K562 (cell line): ENCODE measurements around the gene TMCC2.

Experiments used
- CCAR2 ChIP-seq: fragments of 200-400 bp; formaldehyde crosslinking; IDR thresholded peaks from 2 replicates; pipeline ENCODE4 v1.6.1; 2017; ENCODE audit warnings: mild to moderate bottlenecking, low read depth, low read length
- POLR2A ChIP-seq: fragments of 450-650 bp; conservative IDR thresholded peaks from 2 replicates; pipeline ENCODE4 v1.6.1; 2016
- SAFB ChIP-seq: fragments of 200-400 bp; formaldehyde crosslinking; IDR thresholded peaks from 2 replicates; pipeline ENCODE4 v1.6.1; 2017; ENCODE audit warnings: low read depth, low read length, borderline replicate concordance
- SMAD1 ChIP-seq: fragments of 150-350 bp; IDR thresholded peaks from 2 replicates; pipeline ENCODE4 v1.6.1; 2014; ENCODE audit warnings: low read length, low read depth; ENCODE audit not compliant: partially characterized antibody
- ZNF197 ChIP-seq: fragments of 200-800 bp; sonication (Bioruptor generic); IDR thresholded peaks from 2 replicates; pipeline ENCODE4 v1.6.1; 2016; ENCODE audit warnings: low read depth, missing genetic modification characterization, missing compliant biosample characterization
- TF ChIP-seq, protein P1 (sequence below): sonication (generic); formaldehyde crosslinking; IDR thresholded peaks from 2 replicates; pipeline ENCODE4 v1.9.0; 2022; ENCODE audit warnings: mild to moderate bottlenecking, missing genetic modification reagents
- TF ChIP-seq, protein P2 (sequence below), 2 experiments: fragments of 450-650 bp; formaldehyde crosslinking in 1 of 2; IDR thresholded peaks; 2 replicates each; pipeline versions ENCODE4 v1.4.0 to v1.6.1; 2014 to 2020; ENCODE audit warnings: mild to moderate bottlenecking in 2 of 2, borderline replicate concordance in 1 of 2, low read depth in 1 of 2
- TF ChIP-seq, protein P3 (sequence below): sonication (generic); formaldehyde crosslinking; IDR thresholded peaks from 2 replicates; pipeline ENCODE4 v1.8.1; 2022; ENCODE audit warnings: missing genetic modification reagents

DNA sequence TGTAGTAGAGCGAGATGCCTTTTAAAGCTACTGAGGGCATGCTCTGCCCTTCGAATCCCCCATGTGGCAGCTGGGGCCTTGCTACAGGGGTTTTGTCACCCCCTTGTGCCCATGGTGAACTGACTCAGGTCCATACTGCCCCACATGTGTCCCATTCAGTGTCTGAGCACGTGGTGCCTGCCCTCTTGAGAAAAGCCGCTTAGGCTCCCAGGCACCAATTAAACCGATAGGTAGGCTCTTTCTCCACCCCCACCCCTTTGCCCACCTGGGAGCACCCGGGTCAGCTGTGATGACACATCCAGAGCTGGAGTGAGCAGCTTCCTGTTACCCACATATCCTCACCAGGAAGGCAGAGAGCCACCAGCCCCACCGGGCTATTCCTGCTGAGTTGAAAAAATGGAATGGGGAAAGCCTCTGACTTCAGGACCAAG, 30.5 kb downstream of the TMCC2 start:
- TF ChIP-seq POLR2A (no peak), CCAR2 (no peak), ZNF197 (no peak), SAFB (no peak), SMAD1 (no peak)
- TF ChIP-seq, protein P1, sequence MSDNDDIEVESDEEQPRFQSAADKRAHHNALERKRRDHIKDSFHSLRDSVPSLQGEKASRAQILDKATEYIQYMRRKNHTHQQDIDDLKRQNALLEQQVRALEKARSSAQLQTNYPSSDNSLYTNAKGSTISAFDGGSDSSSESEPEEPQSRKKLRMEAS: no peak
- TF ChIP-seq, protein P2, sequence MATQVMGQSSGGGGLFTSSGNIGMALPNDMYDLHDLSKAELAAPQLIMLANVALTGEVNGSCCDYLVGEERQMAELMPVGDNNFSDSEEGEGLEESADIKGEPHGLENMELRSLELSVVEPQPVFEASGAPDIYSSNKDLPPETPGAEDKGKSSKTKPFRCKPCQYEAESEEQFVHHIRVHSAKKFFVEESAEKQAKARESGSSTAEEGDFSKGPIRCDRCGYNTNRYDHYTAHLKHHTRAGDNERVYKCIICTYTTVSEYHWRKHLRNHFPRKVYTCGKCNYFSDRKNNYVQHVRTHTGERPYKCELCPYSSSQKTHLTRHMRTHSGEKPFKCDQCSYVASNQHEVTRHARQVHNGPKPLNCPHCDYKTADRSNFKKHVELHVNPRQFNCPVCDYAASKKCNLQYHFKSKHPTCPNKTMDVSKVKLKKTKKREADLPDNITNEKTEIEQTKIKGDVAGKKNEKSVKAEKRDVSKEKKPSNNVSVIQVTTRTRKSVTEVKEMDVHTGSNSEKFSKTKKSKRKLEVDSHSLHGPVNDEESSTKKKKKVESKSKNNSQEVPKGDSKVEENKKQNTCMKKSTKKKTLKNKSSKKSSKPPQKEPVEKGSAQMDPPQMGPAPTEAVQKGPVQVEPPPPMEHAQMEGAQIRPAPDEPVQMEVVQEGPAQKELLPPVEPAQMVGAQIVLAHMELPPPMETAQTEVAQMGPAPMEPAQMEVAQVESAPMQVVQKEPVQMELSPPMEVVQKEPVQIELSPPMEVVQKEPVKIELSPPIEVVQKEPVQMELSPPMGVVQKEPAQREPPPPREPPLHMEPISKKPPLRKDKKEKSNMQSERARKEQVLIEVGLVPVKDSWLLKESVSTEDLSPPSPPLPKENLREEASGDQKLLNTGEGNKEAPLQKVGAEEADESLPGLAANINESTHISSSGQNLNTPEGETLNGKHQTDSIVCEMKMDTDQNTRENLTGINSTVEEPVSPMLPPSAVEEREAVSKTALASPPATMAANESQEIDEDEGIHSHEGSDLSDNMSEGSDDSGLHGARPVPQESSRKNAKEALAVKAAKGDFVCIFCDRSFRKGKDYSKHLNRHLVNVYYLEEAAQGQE (IDR thresholded peaks at IDR 0.05; ENCODE audit: borderline replicate concordance): no peak
- TF ChIP-seq, protein P2 (CRISPR knock-in tag; IDR thresholded peaks at IDR 0.05; ENCODE audit: low read depth): no peak
- TF ChIP-seq, protein P3, sequence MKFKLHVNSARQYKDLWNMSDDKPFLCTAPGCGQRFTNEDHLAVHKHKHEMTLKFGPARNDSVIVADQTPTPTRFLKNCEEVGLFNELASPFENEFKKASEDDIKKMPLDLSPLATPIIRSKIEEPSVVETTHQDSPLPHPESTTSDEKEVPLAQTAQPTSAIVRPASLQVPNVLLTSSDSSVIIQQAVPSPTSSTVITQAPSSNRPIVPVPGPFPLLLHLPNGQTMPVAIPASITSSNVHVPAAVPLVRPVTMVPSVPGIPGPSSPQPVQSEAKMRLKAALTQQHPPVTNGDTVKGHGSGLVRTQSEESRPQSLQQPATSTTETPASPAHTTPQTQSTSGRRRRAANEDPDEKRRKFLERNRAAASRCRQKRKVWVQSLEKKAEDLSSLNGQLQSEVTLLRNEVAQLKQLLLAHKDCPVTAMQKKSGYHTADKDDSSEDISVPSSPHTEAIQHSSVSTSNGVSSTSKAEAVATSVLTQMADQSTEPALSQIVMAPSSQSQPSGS (CRISPR knock-in tag): no peak
